ENCODE data around the gene TRMT1L. TPM values are rescaled to one million over a fixed set of nuclear protein-coding genes. Genes with fewer than 3 reads are reported as not detected.
A peak's percentile ranks its signal among the peaks of the same experiment; 100 is the strongest.
"Not testable (repeated sequence)": the region's sequence is repeated elsewhere in the genome, so short reads cannot be mapped to it uniquely, and the experiment has no call there.

The TRMT1L gene
- 16.1 TPM for polyA plus RNA-seq (ENCODE audit: insufficient read length)

DNA sequence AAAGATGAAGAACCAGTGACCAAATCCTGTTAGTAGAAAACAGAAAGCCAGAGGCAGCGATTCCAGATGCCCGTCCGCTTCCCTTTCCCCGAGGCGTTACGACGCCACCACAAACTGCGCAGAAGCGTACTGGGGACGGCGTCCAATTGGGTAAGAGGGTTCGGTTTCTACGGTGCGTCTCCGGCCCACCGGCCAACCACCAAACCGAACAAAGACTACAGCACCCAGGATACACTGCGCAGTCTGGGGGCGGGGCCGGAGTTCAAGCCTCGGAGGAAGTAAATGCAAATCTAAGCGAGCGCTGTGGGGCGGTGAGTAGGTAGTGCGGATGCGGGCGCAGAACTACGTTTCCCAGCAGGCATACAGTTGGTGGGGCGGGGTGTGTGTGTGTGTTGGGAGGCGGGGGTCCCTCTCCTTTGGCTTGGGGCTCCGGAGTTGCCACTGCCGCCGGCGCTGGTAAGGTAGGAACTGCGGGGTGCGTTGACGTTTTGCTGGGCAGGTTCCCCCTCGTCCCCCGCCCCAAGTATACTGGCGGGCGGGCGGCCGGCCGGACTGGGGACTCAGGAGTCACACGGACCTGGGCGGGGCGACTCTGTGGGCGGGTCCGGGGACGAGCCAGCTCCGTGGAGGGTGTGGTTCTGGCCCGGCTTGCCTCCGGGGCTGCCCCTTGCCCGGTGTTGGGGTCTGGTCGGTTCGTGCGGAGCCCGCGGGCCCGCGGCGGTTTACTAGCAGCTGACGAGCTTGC lies at the start of gene TRMT1L, which contains the start of gene SWT1:
TRMT1L (minus strand) TSS at position 100 of the 745 bp plus-strand sequence. CDS start 241 bp downstream, outside the sequence.
SWT1 (plus strand) TSS at position 314 of the 745 bp plus-strand sequence. CDS start 3,675 bp downstream, outside the sequence.
- DNase-seq = peak; percentile 100

GRCh38 chr1:185200889-185201288 lies 44.1 kb upstream of the TRMT1L start:
- no peak for DNase-seq

DNA sequence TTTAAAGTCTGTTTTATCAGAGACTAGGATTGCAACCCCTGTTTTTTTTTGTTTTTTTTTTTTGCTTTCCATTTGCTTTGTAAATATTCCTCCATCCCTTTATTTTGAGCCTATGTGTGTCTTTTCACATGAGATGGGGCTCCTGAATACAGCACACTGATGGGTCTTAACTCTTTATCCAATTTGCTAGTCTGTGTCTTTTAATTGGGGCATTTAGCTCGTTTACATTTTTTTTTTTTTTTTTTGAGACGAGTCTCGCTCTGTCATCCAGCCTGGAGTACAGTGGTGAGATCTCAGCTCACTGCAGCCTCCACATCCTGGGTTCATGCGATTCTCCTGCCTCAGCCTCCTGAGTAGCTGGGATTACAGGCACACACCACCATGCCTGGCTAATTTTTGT lies 42.0 kb upstream of the TRMT1L start:
- DNase-seq = not testable (repeated sequence)

GRCh38 chr1:185193756-185194155 lies 37.0 kb upstream of the TRMT1L start:
- DNase-seq = no peak

- peak; percentile 68 for DNase-seq
These were observed 13.6 kb upstream of the TRMT1L start for GRCh38 chr1:185170291-185170848.

- no peak for DNase-seq
These were observed 9.4 kb upstream of the TRMT1L start for GRCh38 chr1:185166106-185166505.

DNA sequence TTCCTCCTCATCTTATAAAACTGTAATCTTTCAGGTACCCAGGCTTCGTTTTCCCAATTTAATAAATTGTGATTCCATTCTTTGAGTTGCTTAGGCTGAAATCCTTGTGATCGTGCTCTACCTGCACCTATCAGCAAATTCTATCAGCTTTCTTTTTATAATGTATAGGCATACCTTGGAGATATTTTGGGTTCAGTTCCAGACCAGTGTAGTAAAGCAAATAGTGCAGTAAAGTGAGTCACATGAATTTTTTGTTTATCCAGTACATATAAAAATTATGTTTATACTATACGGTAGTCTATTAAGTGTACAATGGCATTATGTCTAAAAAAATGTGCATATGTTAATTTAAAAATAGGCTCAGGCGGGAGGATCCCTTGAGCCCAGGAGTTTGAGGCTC lies 5.7 kb upstream of the TRMT1L start:
- no peak for DNase-seq

DNA sequence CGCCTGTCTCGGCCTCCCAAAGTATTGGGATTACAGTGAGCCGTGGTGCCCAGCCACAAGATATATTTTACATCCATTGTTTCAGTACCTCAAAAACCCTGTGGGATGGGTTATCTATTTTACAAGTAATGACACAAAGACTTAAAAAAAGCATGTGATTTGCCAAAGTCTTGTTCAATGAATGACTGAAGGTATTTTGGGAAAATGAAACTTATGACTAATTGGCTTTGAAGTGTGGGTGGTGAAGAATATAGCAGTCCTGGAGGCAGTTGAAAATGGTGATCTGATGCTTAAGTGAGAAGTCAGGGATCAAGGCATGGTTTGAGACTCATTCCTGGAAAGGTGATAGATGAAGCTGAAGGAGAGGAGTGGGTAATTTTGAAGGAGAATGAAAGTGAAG lies 3.2 kb upstream of the TRMT1L start:
- no peak for DNase-seq

DNA sequence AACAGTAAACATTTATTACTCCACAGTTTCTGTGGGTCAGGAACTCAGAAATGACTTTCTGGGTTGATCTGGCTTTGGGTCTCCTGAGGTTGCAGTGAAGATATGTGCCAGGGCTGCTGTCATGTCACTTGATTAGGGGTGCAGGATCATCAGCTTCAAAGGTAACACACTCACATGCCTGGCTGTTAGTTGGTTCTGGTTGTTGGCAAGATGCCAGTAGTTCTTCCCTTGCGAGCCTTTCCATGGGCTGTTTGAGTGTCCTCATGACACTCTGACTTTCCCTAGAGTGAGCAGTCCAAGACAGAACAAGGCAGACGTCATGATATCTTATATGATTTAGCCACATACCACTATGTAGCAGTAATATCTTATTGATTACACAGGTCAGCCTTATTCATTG lies 2.0 kb upstream of the TRMT1L start:
- DNase-seq = no peak

GRCh38 chr1:185157599-185158412 lies 1.1 kb upstream of the TRMT1L start:
- peak; percentile 25 for DNase-seq

DNA sequence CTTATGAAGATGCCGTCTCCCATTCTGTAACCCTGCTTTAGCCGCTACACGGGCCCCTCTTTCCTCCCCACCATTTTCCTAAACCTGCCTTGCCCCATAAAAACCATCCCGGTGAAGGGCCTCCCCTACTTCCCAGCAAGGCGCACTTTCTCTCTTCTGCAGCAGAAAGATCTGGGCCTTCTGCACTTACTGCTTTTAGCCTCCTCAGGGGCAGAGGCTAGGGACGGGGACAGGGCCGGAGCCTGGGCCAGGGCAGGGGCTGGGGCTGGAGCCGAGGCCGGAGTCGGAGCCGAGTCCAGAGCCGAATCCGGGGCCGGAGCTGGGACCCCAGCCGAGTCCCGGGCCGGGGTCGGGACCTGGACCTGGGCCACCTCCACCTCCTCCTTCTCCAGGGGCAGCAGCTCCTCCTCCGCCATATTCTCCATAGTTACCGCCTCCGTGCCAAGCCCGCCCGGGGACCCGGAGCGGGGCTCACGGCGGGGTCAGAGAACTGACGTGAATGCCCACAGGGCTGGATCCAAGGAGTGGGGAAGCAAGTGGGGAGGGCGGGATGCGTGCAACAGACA lies 382 bp downstream of the TRMT1L start:
- no peak for DNase-seq

DNA sequence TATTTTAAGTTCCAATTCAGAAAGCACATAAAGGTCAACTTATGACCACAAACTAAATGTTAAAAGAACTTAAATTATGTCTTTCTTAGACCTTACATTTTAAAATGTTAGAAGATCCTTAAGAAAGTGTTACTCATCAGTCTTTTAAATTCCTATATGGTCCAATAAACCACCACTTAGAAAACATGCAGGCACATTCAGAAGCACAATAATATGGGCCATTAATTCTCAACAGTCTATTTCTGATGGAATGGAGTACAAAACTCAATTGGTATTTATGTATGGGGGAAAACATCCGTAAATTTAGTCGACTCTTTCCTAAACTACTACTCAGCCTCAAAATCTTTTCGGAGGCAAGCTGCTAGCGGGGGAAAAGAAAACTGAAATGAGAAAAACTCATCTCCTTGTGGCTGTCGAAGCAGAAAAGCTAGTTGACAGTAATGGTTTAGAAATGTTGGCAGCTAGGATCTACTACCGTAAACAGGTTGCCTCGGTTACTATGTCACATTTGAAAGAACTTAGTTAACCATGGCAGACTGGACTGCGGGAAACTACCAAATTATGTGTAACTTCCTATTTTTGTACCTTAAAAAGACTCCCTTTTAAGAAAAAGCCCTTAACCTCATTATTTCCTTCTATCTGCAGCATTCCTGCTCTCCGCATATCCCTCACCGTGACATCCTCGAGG lies 1.0 kb downstream of the TRMT1L start:
- peak; percentile 15 for DNase-seq

DNA sequence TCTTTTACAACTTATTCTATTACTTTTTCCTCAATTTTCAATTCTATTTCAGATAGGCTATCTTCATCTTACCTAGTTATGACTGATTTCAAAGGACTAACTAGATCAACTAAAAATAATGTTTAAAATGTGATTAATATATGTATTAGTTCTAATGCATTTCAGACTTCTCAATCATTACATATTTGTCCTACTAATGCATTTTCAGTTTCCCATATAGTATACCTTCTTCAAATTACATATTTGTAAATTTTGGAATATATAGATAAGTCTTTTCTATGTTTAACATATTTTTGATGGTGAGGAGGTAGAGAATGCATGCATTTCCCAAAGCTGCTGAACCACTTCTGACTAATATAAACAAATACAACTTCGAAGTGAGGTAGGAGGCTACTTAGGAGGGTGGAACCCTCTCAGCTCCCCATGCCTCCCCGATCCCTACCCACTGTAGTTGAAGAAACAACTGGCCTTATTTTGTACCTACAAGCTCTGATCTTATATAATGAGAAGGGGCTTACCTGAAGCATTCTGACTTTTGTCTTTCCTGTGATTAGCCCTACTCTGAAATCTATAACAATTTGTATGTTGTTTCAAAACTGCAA lies 1.7 kb downstream of the TRMT1L start:
- no peak for DNase-seq

- DNase-seq = no peak
These were observed 4.5 kb downstream of the TRMT1L start for GRCh38 chr1:185152187-185152767.

- no peak for DNase-seq
These were observed 5.5 kb downstream of the TRMT1L start for GRCh38 chr1:185151215-185151614.

GRCh38 chr1:185144233-185144632 lies 12.5 kb downstream of the TRMT1L start:
- no peak for DNase-seq

DNA sequence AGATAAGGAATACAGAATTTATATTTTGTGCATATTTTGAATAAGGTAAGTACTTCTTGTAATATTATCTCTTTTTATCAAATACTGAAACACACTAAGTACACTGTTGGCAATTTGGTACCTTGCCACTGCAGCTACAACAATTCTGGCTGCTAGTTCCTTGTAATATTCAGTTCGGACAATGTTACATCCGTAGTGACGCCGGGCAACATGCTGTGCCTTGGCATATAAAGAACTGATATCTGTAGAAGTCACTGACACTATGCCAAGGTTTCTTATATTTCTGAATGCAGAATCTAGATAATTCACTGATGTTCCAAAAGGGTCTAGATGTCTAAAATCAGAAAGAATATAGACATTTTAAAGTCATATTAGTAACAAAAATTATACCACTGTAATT lies 17.5 kb downstream of the TRMT1L start:
- DNase-seq = no peak

- no peak for DNase-seq
These were observed 18.7 kb downstream of the TRMT1L start for GRCh38 chr1:185137896-185138545.

GRCh38 chr1:185132534-185132933 lies 24.2 kb downstream of the TRMT1L start:
- no peak for DNase-seq

GRCh38 chr1:185129708-185130107 lies 27.0 kb downstream of the TRMT1L start:
- DNase-seq = no peak

DNA sequence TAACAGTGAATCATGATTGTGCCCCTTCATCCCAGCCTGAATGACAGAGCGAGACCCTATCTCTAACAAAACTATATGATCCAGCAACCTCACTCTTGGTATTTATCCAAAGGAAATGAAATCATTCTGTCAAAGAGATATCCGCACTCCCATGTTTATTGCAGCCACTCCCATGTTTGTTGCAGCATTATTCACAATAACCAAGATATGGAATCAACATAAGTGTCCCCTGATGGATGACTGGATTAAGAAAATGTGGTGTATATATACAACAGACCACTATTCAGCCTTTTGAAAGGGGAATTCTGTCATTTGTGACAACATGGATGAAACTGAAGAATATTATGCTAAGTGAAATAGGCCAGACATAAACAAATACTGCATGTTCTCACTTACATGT lies 44.4 kb downstream of the TRMT1L start:
- DNase-seq = no peak
